Activated naive CD4-positive, alpha-beta T cell treated with anti-CD3 and anti-CD28 coated beads, Interleukin-2, amount 10 ng/mL, durations not matched to agents 7 days and 5 days (primary cell): ENCODE measurements around the gene STYK1.
"Not testable (repeated sequence)": the region's sequence is repeated elsewhere in the genome, so short reads cannot be mapped to it uniquely, and the experiment has no call there.

Experiments
- CTCF ChIA-PET: fragments of 350-600 bp; sonication (Branson Sonifier 250); formaldehyde crosslinking; loops from one replicate; lab custom pipeline; 2021; ENCODE audit warnings: antibody characterized with exemption; lab: Charles Lee
- DNase-seq: peaks from one replicate; pipeline ENCODE4 v3.0.0-alpha.2; 2020
- H3K27ac Mint-ChIP-seq: one replicate; pipeline ENCODE4 v1.8.0; 2021; ENCODE audit warnings: mild to moderate bottlenecking, moderate library complexity, mixed read lengths
- H3K27me3 Mint-ChIP-seq: one replicate; pipeline ENCODE4 v1.8.0; 2021; ENCODE audit warnings: mild to moderate bottlenecking, mixed read lengths
- H3K36me3 Mint-ChIP-seq: one replicate; pipeline ENCODE4 v1.8.0; 2021; ENCODE audit warnings: mixed read lengths
- H3K4me1 Mint-ChIP-seq: one replicate; pipeline ENCODE4 v1.8.0; 2021; ENCODE audit warnings: mixed read lengths
- H3K4me3 Mint-ChIP-seq: one replicate; pipeline ENCODE4 v1.8.0; 2021; ENCODE audit warnings: mild to moderate bottlenecking, moderate library complexity, mixed read lengths
- H3K9me3 Mint-ChIP-seq: one replicate; pipeline ENCODE4 v1.8.0; 2021; ENCODE audit warnings: mixed read lengths

STYK1 gene

GRCh38 chr12:10600988-10601387 is 72.9 kb downstream of the STYK1 start:
- Mint-ChIP-seq H3K27ac (no peak overlapping the region), H3K4me3 (no peak overlapping the region), H3K27me3 (no peaks in the 10 kb centered on the region), H3K36me3 (peaks cover 29% of the 10 kb centered on the region), H3K4me1 (no peaks in the 10 kb centered on the region), H3K9me3 (no peaks in the 10 kb centered on the region)
- CTCF ChIA-PET = no interaction called here
- DNase-seq = no peak

- Mint-ChIP-seq H3K4me3 (no peak overlapping the region), H3K4me1 (no peaks in the 10 kb centered on the region), H3K36me3 (peaks cover 14% of the 10 kb centered on the region), H3K27ac (no peak overlapping the region), H3K27me3 (no peaks in the 10 kb centered on the region), H3K9me3 (no peaks in the 10 kb centered on the region)
- DNase-seq = no peak
- CTCF ChIA-PET = no interaction called here
Measured at GRCh38 chr12:10595881-10596280, 78.0 kb downstream of the STYK1 start.

- no peak overlapping the region for H3K4me3 Mint-ChIP-seq
- CTCF ChIA-PET = no interaction called here
Measured at GRCh38 chr12:10590966-10591365, 82.9 kb downstream of the STYK1 start.

GRCh38 chr12:10584415-10584814 is 89.4 kb downstream of the STYK1 start:
- peaks cover 26% of the 10 kb centered on the region for H3K36me3 Mint-ChIP-seq
- H3K4me3 Mint-ChIP-seq = no peak overlapping the region
- H3K4me1 Mint-ChIP-seq = no peaks in the 10 kb centered on the region
- no peak for DNase-seq
- no peaks in the 10 kb centered on the region for H3K27me3 Mint-ChIP-seq
- CTCF ChIA-PET = no interaction called here
- H3K9me3 Mint-ChIP-seq = peaks cover 10% of the 10 kb centered on the region
- no peak overlapping the region for H3K27ac Mint-ChIP-seq

More at GRCh38 chr12:10590966-10591365, 82.9 kb downstream of the STYK1 start:
- DNase-seq = no peak
- H3K4me1 Mint-ChIP-seq = no peaks in the 10 kb centered on the region
- peaks cover 6% of the 10 kb centered on the region for H3K36me3 Mint-ChIP-seq
- no peaks in the 10 kb centered on the region for H3K27me3 Mint-ChIP-seq
- no peak overlapping the region for H3K27ac Mint-ChIP-seq
- no peaks in the 10 kb centered on the region for H3K9me3 Mint-ChIP-seq

- Mint-ChIP-seq H3K36me3 (peaks cover 26% of the 10 kb centered on the region), H3K27me3 (no peaks in the 10 kb centered on the region), H3K27ac (no peak overlapping the region), H3K4me3 (no peak overlapping the region), H3K4me1 (no peaks in the 10 kb centered on the region), H3K9me3 (peaks cover 10% of the 10 kb centered on the region)
- CTCF ChIA-PET = no interaction called here
- no peak for DNase-seq
Measured at GRCh38 chr12:10582704-10583103, 91.1 kb downstream of the STYK1 start.

GRCh38 chr12:10582133-10582532 is 91.7 kb downstream of the STYK1 start:
- H3K27me3 Mint-ChIP-seq, CTCF ChIA-PET, H3K4me3 Mint-ChIP-seq, H3K27ac Mint-ChIP-seq, H3K4me1 Mint-ChIP-seq, DNase-seq: not testable (repeated sequence)
- Mint-ChIP-seq H3K9me3 (peaks cover 10% of the 10 kb centered on the region), H3K36me3 (peaks cover 26% of the 10 kb centered on the region)

GRCh38 chr12:10574307-10574706 is 99.5 kb downstream of the STYK1 start:
- no peaks in the 10 kb centered on the region for H3K4me1 Mint-ChIP-seq
- H3K36me3 Mint-ChIP-seq = no peaks in the 10 kb centered on the region
- DNase-seq = no peak
- H3K9me3 Mint-ChIP-seq = no peaks in the 10 kb centered on the region
- CTCF ChIA-PET = no interaction called here
- no peak overlapping the region for H3K27ac Mint-ChIP-seq
- no peak overlapping the region for H3K4me3 Mint-ChIP-seq
- H3K27me3 Mint-ChIP-seq = peaks cover 8% of the 10 kb centered on the region

GRCh38 chr12:10572021-10572490 is 101.8 kb downstream of the STYK1 start:
- CTCF ChIA-PET, H3K4me1 Mint-ChIP-seq, DNase-seq, H3K27ac Mint-ChIP-seq, H3K4me3 Mint-ChIP-seq, H3K36me3 Mint-ChIP-seq, H3K9me3 Mint-ChIP-seq: not testable (repeated sequence)
- H3K27me3 Mint-ChIP-seq = peaks cover 11% of the 10 kb centered on the region

GRCh38 chr12:10571141-10571540 is 102.7 kb downstream of the STYK1 start:
- H3K4me3 Mint-ChIP-seq = no peak overlapping the region
- H3K9me3 Mint-ChIP-seq = no peaks in the 10 kb centered on the region
- no peaks in the 10 kb centered on the region for H3K4me1 Mint-ChIP-seq
- no peak overlapping the region for H3K27ac Mint-ChIP-seq
- CTCF ChIA-PET = no interaction called here
- peaks cover 15% of the 10 kb centered on the region for H3K27me3 Mint-ChIP-seq
- no peak for DNase-seq
- H3K36me3 Mint-ChIP-seq = no peaks in the 10 kb centered on the region
